A673 (cell line): ENCODE measurements around the gene REV1.

Source experiments
- EZH2 ChIP-seq: fragments of 200-600 bp; sonication (generic); IDR thresholded peaks from 2 replicates; pipeline ENCODE4 v1.6.1; 2017; ENCODE audit warnings: borderline replicate concordance, low read depth, mild to moderate bottlenecking, mixed read lengths, antibody characterized with exemption, low read length; ENCODE audit not compliant: poor library complexity, severe bottlenecking
- TF ChIP-seq, protein P1 (sequence below): fragments of 300-800, 200-600 bp; sonication (generic); conservative IDR thresholded peaks from 2 replicates; pipeline ENCODE4 v1.5.1; 2017; ENCODE audit warnings: low read depth, mild to moderate bottlenecking, antibody characterized with exemption, low read length, moderate library complexity, mixed read lengths

DNA sequence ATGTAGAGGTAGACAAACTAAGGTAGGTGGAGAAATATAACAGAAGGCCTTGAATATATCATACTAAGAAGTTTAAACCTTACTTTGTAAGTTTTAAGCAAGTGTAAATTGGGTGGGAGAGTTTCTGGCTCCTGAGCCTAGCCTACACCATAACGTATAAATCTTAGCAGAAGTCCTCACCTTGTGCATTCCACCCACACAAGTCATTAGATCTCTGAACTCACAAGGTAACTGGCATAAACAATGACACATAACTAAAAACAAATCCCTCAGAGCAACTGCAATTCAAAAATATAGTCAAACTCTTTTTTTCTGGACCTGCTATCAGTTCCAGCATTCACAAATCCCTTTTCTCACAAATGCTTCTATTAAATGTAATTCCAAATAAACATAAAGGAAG, 9.4 kb downstream of the REV1 start:
- TF ChIP-seq, protein P1, sequence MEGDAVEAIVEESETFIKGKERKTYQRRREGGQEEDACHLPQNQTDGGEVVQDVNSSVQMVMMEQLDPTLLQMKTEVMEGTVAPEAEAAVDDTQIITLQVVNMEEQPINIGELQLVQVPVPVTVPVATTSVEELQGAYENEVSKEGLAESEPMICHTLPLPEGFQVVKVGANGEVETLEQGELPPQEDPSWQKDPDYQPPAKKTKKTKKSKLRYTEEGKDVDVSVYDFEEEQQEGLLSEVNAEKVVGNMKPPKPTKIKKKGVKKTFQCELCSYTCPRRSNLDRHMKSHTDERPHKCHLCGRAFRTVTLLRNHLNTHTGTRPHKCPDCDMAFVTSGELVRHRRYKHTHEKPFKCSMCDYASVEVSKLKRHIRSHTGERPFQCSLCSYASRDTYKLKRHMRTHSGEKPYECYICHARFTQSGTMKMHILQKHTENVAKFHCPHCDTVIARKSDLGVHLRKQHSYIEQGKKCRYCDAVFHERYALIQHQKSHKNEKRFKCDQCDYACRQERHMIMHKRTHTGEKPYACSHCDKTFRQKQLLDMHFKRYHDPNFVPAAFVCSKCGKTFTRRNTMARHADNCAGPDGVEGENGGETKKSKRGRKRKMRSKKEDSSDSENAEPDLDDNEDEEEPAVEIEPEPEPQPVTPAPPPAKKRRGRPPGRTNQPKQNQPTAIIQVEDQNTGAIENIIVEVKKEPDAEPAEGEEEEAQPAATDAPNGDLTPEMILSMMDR = no peak
- TF ChIP-seq EZH2 = no peak
